Panc1 (cell line): ENCODE data around the gene CCDC18. TPM values are rescaled to one million over a fixed set of nuclear protein-coding genes. Genes with fewer than 3 reads are reported as not detected.

Experiments
- ATAC-seq: fragments of 200-7000 bp; cut with Tn5 transposase; 2 replicates; pipeline ENCODE4 v1.9.1; 2020; ENCODE audit warnings: mild to moderate bottlenecking, moderate library complexity
- BruUV-seq: library from RNA; stranded (reverse); fragments of 400-500 nt; replicated peaks from 2 replicates; lab custom pipeline; 2021; lab: Mats Ljungman, UMichigan
- CTCF ChIA-PET: fragments of 300-600 bp; sonication (Branson Sonifier 250); formaldehyde crosslinking; loops from one replicate; lab custom pipeline; 2022; ENCODE audit warnings: antibody characterized with exemption; lab: Charles Lee
- POLR2A ChIA-PET: fragments of 300-600 bp; sonication (Branson Sonifier 250); formaldehyde crosslinking; loops from one replicate; lab custom pipeline; 2022; ENCODE audit warnings: antibody characterized with exemption; lab: Charles Lee
- DNase-seq: peaks from one replicate; pipeline ENCODE4 v3.0.0-alpha.2; 2010; ENCODE audit warnings: low read depth, low spot score
- H3K27ac ChIP-seq: 2 replicates; pipeline ENCODE4 v1.5.1; 2011; ENCODE audit warnings: mild to moderate bottlenecking, low read length, inconsistent platforms
- H3K27me3 ChIP-seq: fragments of 200-500 bp; sonication (Bioruptor generic); 2 replicates; pipeline ENCODE4 v1.6.0; 2014; ENCODE audit warnings: low read length, inconsistent platforms; ENCODE audit not compliant: control insufficient read depth, insufficient read depth
- H3K36me3 ChIP-seq: fragments of 200-500 bp; sonication (Bioruptor generic); 2 replicates; pipeline ENCODE4 v1.5.1; 2014; ENCODE audit warnings: inconsistent platforms, mild to moderate bottlenecking, low read length, moderate library complexity; ENCODE audit not compliant: control insufficient read depth, insufficient read depth
- H3K4me1 ChIP-seq: 2 replicates; pipeline ENCODE4 v1.5.1; 2011; ENCODE audit warnings: inconsistent platforms, mild to moderate bottlenecking, low read length, moderate library complexity; ENCODE audit not compliant: control insufficient read depth, insufficient read depth
- H3K4me3 ChIP-seq, 2 experiments: 2 replicates each; pipeline ENCODE4 v1.5.1; 2011 to 2012; ENCODE audit warnings: low read depth in 2 of 2, low read length in 2 of 2, mild to moderate bottlenecking in 2 of 2, inconsistent platforms in 1 of 2, moderate library complexity in 1 of 2
- H3K9me3 ChIP-seq: fragments of 200-500 bp; sonication (Bioruptor generic); 2 replicates; pipeline ENCODE4 v1.5.1; 2014; ENCODE audit warnings: low read depth, mild to moderate bottlenecking, inconsistent platforms, low read length, moderate library complexity; ENCODE audit not compliant: control insufficient read depth, insufficient read depth
- POLR2AphosphoS5 ChIP-seq: IDR thresholded peaks from 2 replicates; pipeline ENCODE4 v1.6.1; 2012; ENCODE audit warnings: mild to moderate bottlenecking, low read depth, low read length, moderate library complexity
- SIN3A ChIP-seq: IDR thresholded peaks from 2 replicates; pipeline ENCODE4 v1.6.1; 2012; ENCODE audit warnings: low read depth, mild to moderate bottlenecking, low read length, moderate library complexity, borderline replicate concordance; ENCODE audit not compliant: insufficient read depth
- TCF7L2 ChIP-seq: IDR thresholded peaks from 2 replicates; pipeline ENCODE4 v1.6.1; 2011; ENCODE audit warnings: mild to moderate bottlenecking, low read depth, low read length, inconsistent platforms
- in situ Hi-C: cut with HindIII; loops from 2 replicates; pipeline ENCODE4 v1.10.0; 2016; ENCODE audit warnings: low sequenced_read_pairs, low pct_unique_long_range_greater_than_20kb
- intact Hi-C: fragments of 100-400 bp; cut with micrococcal nuclease; formaldehyde crosslinking; loops from one replicate; pipeline ENCODE4 v1.10.0; 2022; ENCODE audit not compliant: unreplicated experiment
- total RNA-seq: library from RNA; stranded (reverse); gene quantifications from one replicate; pipeline ENCODE4 v1.2.1, GENCODE V29; 2021; ENCODE audit not compliant: unreplicated experiment
- TF ChIP-seq, protein P1 (sequence below): fragments of 450-650 bp; IDR thresholded peaks from 2 replicates; pipeline ENCODE4 v1.5.1; 2017; ENCODE audit warnings: mild to moderate bottlenecking
- TF ChIP-seq, protein P2 (sequence below), 2 experiments: IDR thresholded peaks; 2 replicates each; pipeline ENCODE4 v1.6.1; 2011 to 2012; ENCODE audit warnings: low read depth in 2 of 2, control low read depth in 1 of 2, low read length in 1 of 2, mild to moderate bottlenecking in 1 of 2, moderate library complexity in 1 of 2; ENCODE audit not compliant: insufficient read depth in 1 of 2

The CCDC18 gene
- total RNA-seq, 1 experiment from 2014 or later: 11.6 TPM

DNA sequence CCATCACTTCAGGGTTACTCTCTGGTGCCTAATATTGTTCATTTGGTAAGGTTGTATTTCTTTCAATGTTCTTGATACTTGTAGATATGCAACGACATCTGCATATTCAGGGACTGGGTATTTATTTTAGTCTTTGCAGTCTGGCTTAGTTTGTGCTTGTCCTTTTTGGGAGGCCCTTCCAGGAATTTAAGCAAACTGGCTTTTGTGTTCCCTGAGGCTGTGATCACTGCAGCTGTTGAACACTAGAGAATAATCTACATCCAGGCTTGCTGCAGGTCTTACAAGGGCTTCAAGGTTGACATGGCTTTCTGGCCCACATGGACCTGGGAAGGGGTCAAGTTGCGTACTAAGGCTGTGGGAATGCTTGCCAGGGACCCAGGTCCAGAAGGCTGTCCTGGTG is 72.1 kb downstream of the CCDC18 start:
- H3K36me3 ChIP-seq: no peaks in the 10 kb centered on the region; the same call in 1 of the 2 replicates
- no peaks in the 10 kb centered on the region for H3K27me3 ChIP-seq
- CTCF ChIA-PET: no interaction called here
- no peaks in the 10 kb centered on the region for H3K9me3 ChIP-seq
- ATAC-seq (no peak), DNase-seq (no peak)
- intact Hi-C loops: no loop called here
- POLR2A ChIA-PET: no interaction called here
- in situ Hi-C loops: no loop called here
- H3K27ac ChIP-seq: no peak overlapping the region
- no peaks in the 10 kb centered on the region for H3K4me1 ChIP-seq
- H3K4me3 ChIP-seq: no peak overlapping the region
- BruUV-seq: no TSS peak
- TF ChIP-seq, protein P1, sequence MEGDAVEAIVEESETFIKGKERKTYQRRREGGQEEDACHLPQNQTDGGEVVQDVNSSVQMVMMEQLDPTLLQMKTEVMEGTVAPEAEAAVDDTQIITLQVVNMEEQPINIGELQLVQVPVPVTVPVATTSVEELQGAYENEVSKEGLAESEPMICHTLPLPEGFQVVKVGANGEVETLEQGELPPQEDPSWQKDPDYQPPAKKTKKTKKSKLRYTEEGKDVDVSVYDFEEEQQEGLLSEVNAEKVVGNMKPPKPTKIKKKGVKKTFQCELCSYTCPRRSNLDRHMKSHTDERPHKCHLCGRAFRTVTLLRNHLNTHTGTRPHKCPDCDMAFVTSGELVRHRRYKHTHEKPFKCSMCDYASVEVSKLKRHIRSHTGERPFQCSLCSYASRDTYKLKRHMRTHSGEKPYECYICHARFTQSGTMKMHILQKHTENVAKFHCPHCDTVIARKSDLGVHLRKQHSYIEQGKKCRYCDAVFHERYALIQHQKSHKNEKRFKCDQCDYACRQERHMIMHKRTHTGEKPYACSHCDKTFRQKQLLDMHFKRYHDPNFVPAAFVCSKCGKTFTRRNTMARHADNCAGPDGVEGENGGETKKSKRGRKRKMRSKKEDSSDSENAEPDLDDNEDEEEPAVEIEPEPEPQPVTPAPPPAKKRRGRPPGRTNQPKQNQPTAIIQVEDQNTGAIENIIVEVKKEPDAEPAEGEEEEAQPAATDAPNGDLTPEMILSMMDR: no peak
- TF ChIP-seq, protein P2, sequence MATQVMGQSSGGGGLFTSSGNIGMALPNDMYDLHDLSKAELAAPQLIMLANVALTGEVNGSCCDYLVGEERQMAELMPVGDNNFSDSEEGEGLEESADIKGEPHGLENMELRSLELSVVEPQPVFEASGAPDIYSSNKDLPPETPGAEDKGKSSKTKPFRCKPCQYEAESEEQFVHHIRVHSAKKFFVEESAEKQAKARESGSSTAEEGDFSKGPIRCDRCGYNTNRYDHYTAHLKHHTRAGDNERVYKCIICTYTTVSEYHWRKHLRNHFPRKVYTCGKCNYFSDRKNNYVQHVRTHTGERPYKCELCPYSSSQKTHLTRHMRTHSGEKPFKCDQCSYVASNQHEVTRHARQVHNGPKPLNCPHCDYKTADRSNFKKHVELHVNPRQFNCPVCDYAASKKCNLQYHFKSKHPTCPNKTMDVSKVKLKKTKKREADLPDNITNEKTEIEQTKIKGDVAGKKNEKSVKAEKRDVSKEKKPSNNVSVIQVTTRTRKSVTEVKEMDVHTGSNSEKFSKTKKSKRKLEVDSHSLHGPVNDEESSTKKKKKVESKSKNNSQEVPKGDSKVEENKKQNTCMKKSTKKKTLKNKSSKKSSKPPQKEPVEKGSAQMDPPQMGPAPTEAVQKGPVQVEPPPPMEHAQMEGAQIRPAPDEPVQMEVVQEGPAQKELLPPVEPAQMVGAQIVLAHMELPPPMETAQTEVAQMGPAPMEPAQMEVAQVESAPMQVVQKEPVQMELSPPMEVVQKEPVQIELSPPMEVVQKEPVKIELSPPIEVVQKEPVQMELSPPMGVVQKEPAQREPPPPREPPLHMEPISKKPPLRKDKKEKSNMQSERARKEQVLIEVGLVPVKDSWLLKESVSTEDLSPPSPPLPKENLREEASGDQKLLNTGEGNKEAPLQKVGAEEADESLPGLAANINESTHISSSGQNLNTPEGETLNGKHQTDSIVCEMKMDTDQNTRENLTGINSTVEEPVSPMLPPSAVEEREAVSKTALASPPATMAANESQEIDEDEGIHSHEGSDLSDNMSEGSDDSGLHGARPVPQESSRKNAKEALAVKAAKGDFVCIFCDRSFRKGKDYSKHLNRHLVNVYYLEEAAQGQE (IDR thresholded peaks at IDR 0.05; ENCODE audit: insufficient read depth in 1 of 2, low read depth in 2 of 2, low read length in 1 of 2): no peak
- TF ChIP-seq POLR2AphosphoS5 (no peak), SIN3A (no peak), TCF7L2 (no peak)

DNA sequence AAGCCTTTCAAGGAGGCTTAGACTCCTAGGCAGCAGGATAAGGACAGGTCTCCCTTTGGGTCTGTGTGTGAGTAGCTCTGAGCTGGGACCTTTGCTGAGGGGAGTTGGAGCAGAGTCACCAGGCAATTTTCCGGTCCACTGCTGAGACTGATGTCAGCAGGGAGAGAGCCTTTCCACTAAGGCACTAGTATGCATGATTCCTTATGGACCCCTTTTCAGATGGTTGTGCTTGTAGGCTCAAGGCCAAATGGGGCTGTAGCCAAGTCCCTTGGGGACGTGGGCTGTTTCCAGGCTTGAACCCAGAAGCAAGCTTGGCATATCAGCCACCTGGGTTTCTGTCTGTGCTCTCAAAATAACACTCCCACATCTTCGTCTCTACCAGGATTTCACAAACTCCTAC is 73.0 kb downstream of the CCDC18 start:
- H3K36me3 ChIP-seq: no peaks in the 10 kb centered on the region; the same call in 1 of the 2 replicates
- intact Hi-C loops (no loop called here), in situ Hi-C loops (no loop called here)
- TF ChIP-seq SIN3A (no peak), TCF7L2 (no peak), POLR2AphosphoS5 (no peak)
- TF ChIP-seq, protein P2 (IDR thresholded peaks at IDR 0.05; ENCODE audit: insufficient read depth in 1 of 2, low read depth in 2 of 2, low read length in 1 of 2): no peak
- TF ChIP-seq, protein P1: no peak
- POLR2A ChIA-PET: no interaction called here
- DNase-seq (no peak), ATAC-seq (no peak)
- H3K4me3 ChIP-seq: no peak overlapping the region
- H3K27me3 ChIP-seq: no peaks in the 10 kb centered on the region
- no peaks in the 10 kb centered on the region for H3K9me3 ChIP-seq
- CTCF ChIA-PET: no interaction called here
- no peak overlapping the region for H3K27ac ChIP-seq
- BruUV-seq: no TSS peak
- H3K4me1 ChIP-seq: no peaks in the 10 kb centered on the region
